Left renal pelvis (tissue), 4 donors: ENCODE results near the gene PPP1R3C. TPM values are rescaled to one million over a fixed set of nuclear protein-coding genes. Genes with fewer than 3 reads are reported as not detected.

ENCODE experiments used
- DNase-seq, 4 donors: peaks; one replicate each; pipeline ENCODE4 v3.0.0-alpha.2; 2013; ENCODE audit warnings: low read depth in 4 of 4, low spot score in 3 of 4
- polyA plus RNA-seq, 4 donors: library from polyadenylated mRNA; unstranded; fragments of 120-200 nt; gene quantifications; one replicate each; pipeline ENCODE4 v1.2.1, GENCODE V29; 2013; ENCODE audit not compliant: insufficient read length in 4 of 4

Gene PPP1R3C
- polyA plus RNA-seq, 4 donors: 34.8 to 52.5 (median 49.6) TPM

GRCh38 chr10:91630625-91631024 is 2.2 kb downstream of the PPP1R3C start:
- DNase-seq: no peak

GRCh38 chr10:91629715-91630549 is 2.9 kb downstream of the PPP1R3C start:
- no peak for DNase-seq

- no peak for DNase-seq
These were observed 4.5 kb downstream of the PPP1R3C start for GRCh38 chr10:91628383-91628782.

- no peak for DNase-seq
These were observed 5.3 kb downstream of the PPP1R3C start for GRCh38 chr10:91627344-91628102.

GRCh38 chr10:91626936-91627335 is 5.9 kb downstream of the PPP1R3C start:
- no peak for DNase-seq

- DNase-seq: no peak
These were observed 8.2 kb downstream of the PPP1R3C start for GRCh38 chr10:91624633-91625032.

- DNase-seq: no peak
These were observed 10.3 kb downstream of the PPP1R3C start for GRCh38 chr10:91622601-91623000.

GRCh38 chr10:91621483-91622113 is 11.3 kb downstream of the PPP1R3C start:
- no peak for DNase-seq

GRCh38 chr10:91617072-91617609 is 15.7 kb downstream of the PPP1R3C start:
- no peak for DNase-seq

GRCh38 chr10:91616137-91616536 is 16.7 kb downstream of the PPP1R3C start:
- no peak for DNase-seq

- DNase-seq: no peak
These were observed 18.6 kb downstream of the PPP1R3C start for GRCh38 chr10:91614225-91614624.

- no peak for DNase-seq
These were observed 19.3 kb downstream of the PPP1R3C start for GRCh38 chr10:91613411-91614187.

- DNase-seq: no peak
These were observed 22.0 kb downstream of the PPP1R3C start for GRCh38 chr10:91610919-91611318.

GRCh38 chr10:91610444-91610843 is 22.4 kb downstream of the PPP1R3C start:
- no peak for DNase-seq

- DNase-seq: no peak
These were observed 25.0 kb downstream of the PPP1R3C start for GRCh38 chr10:91607646-91608403.

- no peak for DNase-seq
These were observed 26.9 kb downstream of the PPP1R3C start for GRCh38 chr10:91605968-91606367.

GRCh38 chr10:91604553-91605534 is 28.0 kb downstream of the PPP1R3C start:
- DNase-seq: no peak

GRCh38 chr10:91603931-91604331 is 28.9 kb downstream of the PPP1R3C start:
- no peak for DNase-seq
